HCT116 (cell line): ENCODE measurements around the gene PRR14L. TPM values are rescaled to one million over a fixed set of nuclear protein-coding genes. Genes with fewer than 3 reads are reported as not detected.

ENCODE experiments used
- ATAC-seq: fragments of 200-7000 bp; cut with Tn5 transposase; 2 replicates; pipeline ENCODE4 v1.9.1; 2020; ENCODE audit warnings: mild to moderate bottlenecking, moderate library complexity
- BruUV-seq: library from RNA; stranded (reverse); fragments of 400-500 nt; replicated peaks from 2 replicates; lab custom pipeline; 2021; lab: Mats Ljungman, UMichigan
- CTCF ChIA-PET: fragments of 300-600 bp; sonication (Branson Sonifier 250); formaldehyde crosslinking; loops from one replicate; lab custom pipeline; 2021; ENCODE audit warnings: antibody characterized with exemption; lab: Charles Lee
- POLR2A ChIA-PET: fragments of 300-600, 350-600 bp; sonication (Branson Sonifier 250); formaldehyde crosslinking; loops from one replicate; lab custom pipeline; 2021; ENCODE audit warnings: antibody characterized with exemption; lab: Charles Lee
- RAD21 ChIA-PET, 2 experiments: fragments of 300-600 bp; sonication (Branson Sonifier 250); formaldehyde crosslinking; loops; one replicate each; lab custom pipeline; 2023; ENCODE audit warnings: low total read pairs in 2 of 2; ENCODE audit not compliant: uncharacterized antibody in 2 of 2, unreplicated experiment in 2 of 2, low non-redundant PET in 1 of 2; lab: Charles Lee
- DNase-seq: peaks from one replicate; pipeline ENCODE4 v3.0.0-alpha.2; 2010; ENCODE audit warnings: low read depth, low spot score
- H2AFZ ChIP-seq: fragments of 200-600 bp; shearing (Covaris generic), sonication (generic); 2 replicates; pipeline ENCODE4 v1.6.1; 2017; ENCODE audit warnings: low read depth, mixed run types, mixed read lengths, antibody characterized with exemption, low read length; ENCODE audit not compliant: poor library complexity, severe bottlenecking
- H3K27ac ChIP-seq: 2 replicates; pipeline ENCODE4 v1.5.1; 2012; ENCODE audit warnings: low read depth, low read length
- H3K27me3 ChIP-seq: fragments of 200-600 bp; sonication (generic); 2 replicates; pipeline ENCODE4 v1.6.1; 2016; ENCODE audit warnings: mixed run types, low read length, mixed read lengths; ENCODE audit not compliant: insufficient read depth
- H3K36me3 ChIP-seq, 2 experiments: fragments of 200-500 bp in 1 of 2; fragments of 200-600 bp in 1 of 2; sonication (Bioruptor generic) in 1 of 2; sonication (generic) in 1 of 2; 2 replicates each; pipeline versions ENCODE4 v1.5.1 to v1.6.1; 2014 to 2016; ENCODE audit warnings: low read length in 2 of 2, inconsistent platforms in 1 of 2, mixed read lengths in 1 of 2, mixed run types in 1 of 2; ENCODE audit not compliant: insufficient read depth in 2 of 2, control insufficient read depth in 1 of 2
- H3K4me1 ChIP-seq, 2 experiments: fragments of 200-600 bp in 1 of 2; sonication (generic) in 1 of 2; 2 replicates each; pipeline versions ENCODE4 v1.5.1 to v1.6.1; 2012 to 2017; ENCODE audit warnings: low read length in 2 of 2, inconsistent platforms in 1 of 2, mild to moderate bottlenecking in 1 of 2, mixed read lengths in 1 of 2, mixed run types in 1 of 2, moderate library complexity in 1 of 2; ENCODE audit not compliant: insufficient read depth in 2 of 2, control insufficient read depth in 1 of 2
- H3K4me2 ChIP-seq: fragments of 200-600 bp; sonication (generic); 2 replicates; pipeline ENCODE4 v1.6.1; 2017; ENCODE audit warnings: mixed run types, low read length, mixed read lengths
- H3K4me3 ChIP-seq, 2 experiments: fragments of 200-600 bp in 1 of 2; sonication (generic) in 1 of 2; replicated peaks in 1 of 2; 2 replicates each; pipeline ENCODE4 v1.5.1; 2011 to 2016; ENCODE audit warnings: low read length in 2 of 2, control low read depth in 1 of 2, low read depth in 1 of 2, mild to moderate bottlenecking in 1 of 2, mixed read lengths in 1 of 2, mixed run types in 1 of 2
- H3K79me2 ChIP-seq: fragments of 200-600 bp; sonication (generic); 2 replicates; pipeline ENCODE4 v1.6.1; 2017; ENCODE audit warnings: mild to moderate bottlenecking, mixed run types, low read length, moderate library complexity, mixed read lengths; ENCODE audit not compliant: insufficient read depth
- H3K9ac ChIP-seq: fragments of 200-600 bp; sonication (generic); 2 replicates; pipeline ENCODE4 v1.6.1; 2016; ENCODE audit warnings: low read length, mixed read lengths
- H3K9me2 ChIP-seq: fragments of 200-600 bp; sonication (generic), shearing (Covaris generic); 2 replicates; pipeline ENCODE4 v1.6.1; 2017; ENCODE audit warnings: mixed run types, mild to moderate bottlenecking, moderate library complexity; ENCODE audit not compliant: insufficient read depth
- H3K9me3 ChIP-seq, 2 experiments: fragments of 200-500 bp in 1 of 2; fragments of 200-600 bp in 1 of 2; sonication (Bioruptor generic) in 1 of 2; sonication (generic) in 1 of 2; 2 replicates each; pipeline ENCODE4 v1.6.1; 2014 to 2017; ENCODE audit warnings: low read length in 2 of 2, mixed read lengths in 2 of 2, inconsistent platforms in 1 of 2, low read depth in 1 of 2, mild to moderate bottlenecking in 1 of 2, mixed run types in 1 of 2, moderate library complexity in 1 of 2; ENCODE audit not compliant: control insufficient read depth in 1 of 2, insufficient read depth in 1 of 2
- H4K20me1 ChIP-seq: fragments of 200-600 bp; sonication (generic), shearing (Covaris generic); 2 replicates; pipeline ENCODE4 v1.6.1; 2017; ENCODE audit warnings: mixed run types, mild to moderate bottlenecking, moderate library complexity; ENCODE audit not compliant: insufficient read depth
- EGR1 ChIP-seq: IDR thresholded peaks from 2 replicates; pipeline ENCODE4 v1.6.1; 2012; ENCODE audit warnings: low read depth
- ELF1 ChIP-seq: IDR thresholded peaks from 2 replicates; pipeline ENCODE4 v1.6.1; 2012; ENCODE audit warnings: low read depth, borderline replicate concordance
- EZH2 ChIP-seq: fragments of 200-600 bp; sonication (generic); IDR thresholded peaks from 2 replicates; pipeline ENCODE4 v1.6.1; 2017; ENCODE audit warnings: antibody characterized with exemption, mixed run types
- SP1 ChIP-seq: IDR thresholded peaks from 2 replicates; pipeline ENCODE4 v1.6.1; 2012; ENCODE audit warnings: low read depth
- TCF7L2 ChIP-seq: IDR thresholded peaks from 2 replicates; pipeline ENCODE4 v1.7.0; 2011; ENCODE audit warnings: borderline replicate concordance, inconsistent platforms; ENCODE audit not compliant: insufficient read depth, insufficient read length; ENCODE audit errors: extremely low read depth
- intact Hi-C: fragments of 100-400 bp; cut with micrococcal nuclease; formaldehyde crosslinking; loops from 2 replicates; pipeline ENCODE4 v1.10.0; 2022
- total RNA-seq: library from RNA; stranded (reverse); gene quantifications from one replicate; pipeline ENCODE4 v1.2.1, GENCODE V29; 2021; ENCODE audit not compliant: unreplicated experiment
- TF ChIP-seq, protein P1 (sequence below): IDR thresholded peaks from 2 replicates; pipeline ENCODE4 v1.6.1; 2011; ENCODE audit warnings: mild to moderate bottlenecking, low read length, moderate library complexity; ENCODE audit not compliant: insufficient replicate concordance; ENCODE audit errors: extremely low read depth
- TF ChIP-seq, protein P2 (sequence below): IDR thresholded peaks from 2 replicates; pipeline ENCODE4 v1.6.1; 2012
- TF ChIP-seq, protein P3 (sequence below), 3 experiments: fragments of 200-600 bp in 1 of 3; sonication (generic) in 1 of 3; IDR thresholded peaks in 2 of 3; conservative IDR thresholded peaks in 1 of 3; 2 replicates each; pipeline ENCODE4 v1.5.1; 2012 to 2017; ENCODE audit warnings: low read depth in 2 of 3, low read length in 2 of 3, antibody characterized with exemption in 1 of 3, borderline replicate concordance in 1 of 3, control low read depth in 1 of 3, mild to moderate bottlenecking in 1 of 3, mixed read lengths in 1 of 3, mixed run types in 1 of 3, moderate library complexity in 1 of 3; ENCODE audit not compliant: insufficient read depth in 1 of 3

PRR14L gene
- total RNA-seq, 1 experiment from 2014 or later: 61.5 TPM

DNA sequence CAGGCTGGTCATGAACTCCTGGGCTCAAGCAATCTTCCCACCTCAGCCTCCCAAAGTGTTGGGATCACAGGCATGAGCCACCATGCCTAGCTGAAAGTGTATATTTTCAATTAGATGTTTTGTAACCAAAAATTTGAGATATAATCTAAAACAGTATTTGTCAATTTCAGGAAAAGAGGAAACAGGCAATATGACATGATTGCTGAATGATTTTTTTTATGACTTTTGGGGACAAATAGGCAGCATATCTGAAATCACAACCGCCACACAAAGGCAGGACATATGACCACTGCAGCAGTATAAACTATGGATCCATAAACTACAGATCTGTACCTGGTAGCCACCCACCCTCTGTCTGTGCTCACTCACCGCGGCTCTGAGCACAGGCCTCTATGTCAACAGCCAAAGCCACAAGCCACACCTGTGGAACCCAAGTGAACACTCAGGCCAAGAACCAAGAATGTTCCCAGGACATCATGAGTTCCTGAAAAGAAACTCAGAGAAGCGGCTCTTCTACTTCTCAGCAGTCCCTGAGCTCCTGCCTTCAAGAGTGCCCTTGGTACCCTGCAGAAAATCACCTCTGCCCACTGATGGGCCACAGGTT, 110.4 kb downstream of the PRR14L start:
- Histone ChIP-seq H3K9me2 (no peaks in the 10 kb centered on the region), H3K27me3 (no peaks in the 10 kb centered on the region), H2AFZ (no peak overlapping the region), H4K20me1 (no peaks in the 10 kb centered on the region), H3K9ac (no peak overlapping the region), H3K4me2 (no peak overlapping the region), H3K9me3 (no peaks in the 10 kb centered on the region), H3K4me1 (peaks cover 25 to 61% of the 10 kb centered on the region in 2 experiments), H3K4me3 (no peak overlapping the region), H3K79me2 (peaks cover 77% of the 10 kb centered on the region), H3K36me3 (peaks cover 0 to 10% of the 10 kb centered on the region in 2 experiments; a peak in 2 of 4 replicates)
- CTCF ChIA-PET: interaction anchor here (1.6 kb wide), 1 partner anchor 331 kb away, joined by 5 read pairs; no protein-coding TSS in a partner anchor
- RAD21 ChIA-PET: no interaction called here
- intact Hi-C loops: loop anchor here (10.0 kb wide), 1 partner anchor 295 kb away; the partner anchor contains the start of gene PATZ1
- POLR2A ChIA-PET: no interaction called here
- no peak for ATAC-seq
- no peak for DNase-seq
- no TSS peak for BruUV-seq
- TF ChIP-seq, protein P1, sequence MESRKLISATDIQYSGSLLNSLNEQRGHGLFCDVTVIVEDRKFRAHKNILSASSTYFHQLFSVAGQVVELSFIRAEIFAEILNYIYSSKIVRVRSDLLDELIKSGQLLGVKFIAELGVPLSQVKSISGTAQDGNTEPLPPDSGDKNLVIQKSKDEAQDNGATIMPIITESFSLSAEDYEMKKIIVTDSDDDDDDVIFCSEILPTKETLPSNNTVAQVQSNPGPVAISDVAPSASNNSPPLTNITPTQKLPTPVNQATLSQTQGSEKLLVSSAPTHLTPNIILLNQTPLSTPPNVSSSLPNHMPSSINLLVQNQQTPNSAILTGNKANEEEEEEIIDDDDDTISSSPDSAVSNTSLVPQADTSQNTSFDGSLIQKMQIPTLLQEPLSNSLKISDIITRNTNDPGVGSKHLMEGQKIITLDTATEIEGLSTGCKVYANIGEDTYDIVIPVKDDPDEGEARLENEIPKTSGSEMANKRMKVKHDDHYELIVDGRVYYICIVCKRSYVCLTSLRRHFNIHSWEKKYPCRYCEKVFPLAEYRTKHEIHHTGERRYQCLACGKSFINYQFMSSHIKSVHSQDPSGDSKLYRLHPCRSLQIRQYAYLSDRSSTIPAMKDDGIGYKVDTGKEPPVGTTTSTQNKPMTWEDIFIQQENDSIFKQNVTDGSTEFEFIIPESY: no peak
- TF ChIP-seq, protein P2, sequence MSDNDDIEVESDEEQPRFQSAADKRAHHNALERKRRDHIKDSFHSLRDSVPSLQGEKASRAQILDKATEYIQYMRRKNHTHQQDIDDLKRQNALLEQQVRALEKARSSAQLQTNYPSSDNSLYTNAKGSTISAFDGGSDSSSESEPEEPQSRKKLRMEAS: no peak
- TF ChIP-seq, all 23 proteins: peak for 0
- no peak overlapping the region for H3K27ac ChIP-seq

DNA sequence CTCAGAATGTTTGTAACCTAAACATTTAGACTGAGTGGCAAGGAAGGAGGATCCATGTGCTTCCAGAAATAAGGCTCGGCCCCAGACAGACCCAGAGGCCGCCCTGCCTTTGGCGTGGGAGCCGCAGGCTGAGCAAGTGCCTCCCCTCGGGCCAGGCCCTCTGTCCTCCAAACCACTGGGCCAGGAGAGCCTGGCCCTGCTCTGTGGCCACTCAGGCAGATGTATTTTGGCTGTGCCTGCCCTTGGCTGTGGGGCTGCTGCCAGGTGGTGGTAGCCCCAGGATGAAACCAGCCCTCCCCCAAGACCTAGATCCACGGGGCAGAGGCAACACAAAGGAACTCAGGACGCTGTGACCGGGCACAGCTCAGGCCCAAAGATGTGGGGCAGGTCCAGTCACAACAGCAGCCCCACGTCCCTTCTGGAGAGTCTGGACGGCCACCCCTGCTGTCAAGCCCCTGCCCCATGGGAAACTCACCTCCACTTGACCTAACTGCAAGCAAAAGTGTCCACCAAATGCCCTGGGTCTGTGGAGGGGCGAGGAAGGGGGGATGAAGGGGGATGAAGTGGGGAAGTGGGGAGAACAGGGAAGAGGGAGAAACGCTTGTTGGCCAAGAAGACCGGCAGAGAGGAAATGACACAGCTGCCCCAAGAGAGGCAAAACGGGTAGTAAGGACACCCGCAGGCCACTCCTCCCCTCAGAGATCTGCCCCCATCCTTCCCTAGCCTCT, 111.9 kb downstream of the PRR14L start:
- POLR2A ChIA-PET: no interaction called here
- no peak overlapping the region for H3K4me2 ChIP-seq
- BruUV-seq: no TSS peak
- peak overlapping the region; percentile 25 for H3K9ac ChIP-seq
- H3K9me2 ChIP-seq: no peaks in the 10 kb centered on the region
- H3K4me3 ChIP-seq: no peak overlapping the region
- H3K4me1 ChIP-seq: peaks cover 35 to 70% of the 10 kb centered on the region in 2 experiments
- no peaks in the 10 kb centered on the region for H3K9me3 ChIP-seq
- 0 out of 2 replicates have a peak, but pooled peaks cover 6% of the 10 kb centered on the region for H4K20me1 ChIP-seq
- H3K79me2 ChIP-seq: peaks cover 83% of the 10 kb centered on the region
- peaks cover 0 to 3% of the 10 kb centered on the region in 2 experiments; a peak in 2 of 4 replicates for H3K36me3 ChIP-seq
- no peak for TF ChIP-seq ELF1
- no peak for TF ChIP-seq EGR1
- TF ChIP-seq, protein P3, sequence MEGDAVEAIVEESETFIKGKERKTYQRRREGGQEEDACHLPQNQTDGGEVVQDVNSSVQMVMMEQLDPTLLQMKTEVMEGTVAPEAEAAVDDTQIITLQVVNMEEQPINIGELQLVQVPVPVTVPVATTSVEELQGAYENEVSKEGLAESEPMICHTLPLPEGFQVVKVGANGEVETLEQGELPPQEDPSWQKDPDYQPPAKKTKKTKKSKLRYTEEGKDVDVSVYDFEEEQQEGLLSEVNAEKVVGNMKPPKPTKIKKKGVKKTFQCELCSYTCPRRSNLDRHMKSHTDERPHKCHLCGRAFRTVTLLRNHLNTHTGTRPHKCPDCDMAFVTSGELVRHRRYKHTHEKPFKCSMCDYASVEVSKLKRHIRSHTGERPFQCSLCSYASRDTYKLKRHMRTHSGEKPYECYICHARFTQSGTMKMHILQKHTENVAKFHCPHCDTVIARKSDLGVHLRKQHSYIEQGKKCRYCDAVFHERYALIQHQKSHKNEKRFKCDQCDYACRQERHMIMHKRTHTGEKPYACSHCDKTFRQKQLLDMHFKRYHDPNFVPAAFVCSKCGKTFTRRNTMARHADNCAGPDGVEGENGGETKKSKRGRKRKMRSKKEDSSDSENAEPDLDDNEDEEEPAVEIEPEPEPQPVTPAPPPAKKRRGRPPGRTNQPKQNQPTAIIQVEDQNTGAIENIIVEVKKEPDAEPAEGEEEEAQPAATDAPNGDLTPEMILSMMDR (IDR thresholded peaks at IDR 0.05 in 2 of 3, conservative IDR thresholded peaks at IDR 0.05 in 1 of 3; ENCODE audit: borderline replicate concordance in 1 of 3, insufficient read depth in 1 of 3, low read depth in 2 of 3, low read length in 2 of 3): no peak
- no peak for TF ChIP-seq SP1
- TF ChIP-seq EZH2: no peak
- TF ChIP-seq TCF7L2: no peak
- RAD21 ChIA-PET: no interaction called here
- intact Hi-C loops: loop anchor here (10.0 kb wide), 1 partner anchor 293 kb away; the partner anchor contains the start of gene PATZ1
- ATAC-seq (no peak), DNase-seq (no peak)
- CTCF ChIA-PET: interaction anchor here (1.4 to 1.6 kb wide), 2 partner anchors 77 to 332 kb away, joined by 4 to 5 read pairs; no protein-coding TSS in a partner anchor
- no peak overlapping the region for H2AFZ ChIP-seq
- H3K27ac ChIP-seq: peak overlapping the region; percentile 17; the same call in 1 of the 2 replicates
- no peaks in the 10 kb centered on the region for H3K27me3 ChIP-seq
